ENCODE data around the gene ITPKB. TPM values are rescaled to one million over a fixed set of nuclear protein-coding genes. Genes with fewer than 3 reads are reported as not detected.

Gene ITPKB
- total and polyA plus RNA-seq, 7 experiments from 2014 or later = 51.7 to 429 (median 177) TPM

GRCh38 chr1:226582966-226583365 lies 156.1 kb downstream of the ITPKB start:
- Mint-ChIP-seq H3K27ac (no peak overlapping the region), H3K27me3 (peaks cover 0 to 5% (median 0%) of the 10 kb centered on the region in 5 donors), H3K4me1 (peaks cover 0 to 7% (median 0%) of the 10 kb centered on the region in 7 donors), H3K36me3 (no peaks in the 10 kb centered on the region), H3K9me3 (no peaks in the 10 kb centered on the region), H3K4me3 (no peak overlapping the region)
- ChIA-PET CTCF (no interaction called here), POLR2A (no interaction called here)
- H3K4me3 ChIP-seq (ENCODE audit: low read length) = no peak overlapping the region
- no peaks in the 10 kb centered on the region for H3K36me3 ChIP-seq (ENCODE audit: control insufficient read depth in 2 of 3, insufficient read depth in 3 of 3, low read length in 3 of 3)
- H3K27ac ChIP-seq (ENCODE audit: low read depth, low read length) = no peak overlapping the region
- H3K4me1 ChIP-seq (ENCODE audit: control insufficient read depth in 2 of 2, insufficient read depth in 2 of 2, low read length in 2 of 2) = no peaks in the 10 kb centered on the region
- H3K9me3 ChIP-seq (ENCODE audit: control insufficient read depth in 2 of 3, low read length in 3 of 3) = no peaks in the 10 kb centered on the region
- ATAC-seq (no peak), DNase-seq (no peak)
- H3K27me3 ChIP-seq (ENCODE audit: control insufficient read depth in 2 of 2, insufficient read depth in 2 of 2, low read length in 2 of 2) = no peaks in the 10 kb centered on the region
- intact Hi-C loops (cut with micrococcal nuclease) = no loop called here

Other genes with a start within 250 kb of the ITPKB start
- gene STUM, start 190.5 kb downstream of the ITPKB start, total RNA-seq = not detected
- not detected for gene STUM, start 190.5 kb downstream of the ITPKB start, polyA plus RNA-seq
- gene PSEN2, start 131.3 kb upstream of the ITPKB start, total RNA-seq = 10 to 100 TPM in 1 of 5 experiments, 1 to 10 TPM in 3, under 1 TPM in 1; 0.70 to 10.3 (median 3.7) TPM
- gene PSEN2, start 131.3 kb upstream of the ITPKB start, polyA plus RNA-seq = 1 to 10 TPM in 1 of 2 donors, under 1 TPM in 1; 0.17 to 1.1 TPM
- 10 to 100 TPM; 34.1 to 83.4 (median 67.8) TPM for gene COQ8A, start 201.0 kb upstream of the ITPKB start, total RNA-seq
- gene COQ8A, start 201.0 kb upstream of the ITPKB start, polyA plus RNA-seq = 10 to 100 TPM; 45.9 to 66.3 TPM

All from naive thymus-derived CD4-positive, alpha-beta T cell (primary cell).